H9 (cell line): ENCODE measurements around the gene PLCB1. TPM values are rescaled to one million over a fixed set of nuclear protein-coding genes. Genes with fewer than 3 reads are reported as not detected.

ENCODE experiments used
- DNase-seq: peaks from one replicate; pipeline ENCODE4 v3.0.0-alpha.2; 2017
- H2AFZ ChIP-seq: one replicate; pipeline ENCODE4 v1.6.1; 2013; ENCODE audit warnings: mild to moderate bottlenecking, low read length, control low read depth, moderate library complexity
- H2AK5ac ChIP-seq: 2 replicates; pipeline ENCODE4 v1.6.1; 2013; ENCODE audit warnings: low read length, control low read depth, mixed read lengths; ENCODE audit not compliant: insufficient read length
- H2BK120ac ChIP-seq: one replicate; pipeline ENCODE4 v1.6.1; 2013; ENCODE audit warnings: low read depth, mild to moderate bottlenecking, low read length, control low read depth, inconsistent platforms; ENCODE audit not compliant: poor library complexity, severe bottlenecking
- H2BK12ac ChIP-seq: 2 replicates; pipeline ENCODE4 v1.6.1; 2013; ENCODE audit warnings: low read length, control low read depth, mixed read lengths, low read depth; ENCODE audit not compliant: insufficient read length
- H2BK15ac ChIP-seq: 2 replicates; pipeline ENCODE4 v1.6.1; 2013; ENCODE audit warnings: low read depth, low read length, control low read depth
- H2BK20ac ChIP-seq: one replicate; pipeline ENCODE4 v1.6.1; 2013; ENCODE audit warnings: low read depth, mild to moderate bottlenecking, low read length, control low read depth, inconsistent platforms; ENCODE audit not compliant: poor library complexity, severe bottlenecking
- H2BK5ac ChIP-seq: 2 replicates; pipeline ENCODE4 v1.6.1; 2013; ENCODE audit warnings: low read length, control low read depth, mixed read lengths; ENCODE audit not compliant: insufficient read length
- H3K14ac ChIP-seq: 2 replicates; pipeline ENCODE4 v1.6.1; 2013; ENCODE audit warnings: low read length, control low read depth; ENCODE audit not compliant: insufficient read depth
- H3K18ac ChIP-seq: 2 replicates; pipeline ENCODE4 v1.6.1; 2013; ENCODE audit warnings: low read depth, mild to moderate bottlenecking, mixed read lengths, low read length, control low read depth; ENCODE audit not compliant: insufficient read length
- H3K23ac ChIP-seq: 2 replicates; pipeline ENCODE4 v1.6.1; 2013; ENCODE audit warnings: low read length, control low read depth, mixed read lengths, low read depth; ENCODE audit not compliant: insufficient read length
- H3K23me2 ChIP-seq: 2 replicates; pipeline ENCODE4 v1.6.1; 2013; ENCODE audit warnings: low read depth, mild to moderate bottlenecking, mixed read lengths, low read length, control low read depth; ENCODE audit not compliant: insufficient read length, poor library complexity, severe bottlenecking
- H3K27ac ChIP-seq: 2 replicates; pipeline ENCODE4 v1.5.1; 2013; ENCODE audit warnings: low read length, control low read depth, mixed read lengths, low read depth; ENCODE audit not compliant: insufficient read length
- H3K27me3 ChIP-seq: 2 replicates; pipeline ENCODE4 v1.6.1; 2013; ENCODE audit warnings: low read length, control low read depth, inconsistent platforms; ENCODE audit not compliant: insufficient read depth
- H3K4ac ChIP-seq: 2 replicates; pipeline ENCODE4 v1.6.1; 2013; ENCODE audit warnings: low read depth, mild to moderate bottlenecking, control low read depth, inconsistent platforms, low read length, moderate library complexity
- H3K4me1 ChIP-seq: 2 replicates; pipeline ENCODE4 v1.6.1; 2013; ENCODE audit warnings: low read length, control low read depth, inconsistent platforms; ENCODE audit not compliant: insufficient read depth
- H3K4me2 ChIP-seq: 2 replicates; pipeline ENCODE4 v1.6.1; 2013; ENCODE audit warnings: low read length, control low read depth, mixed read lengths; ENCODE audit not compliant: insufficient read length, insufficient read depth
- H3K56ac ChIP-seq: 2 replicates; pipeline ENCODE4 v1.6.1; 2013; ENCODE audit warnings: low read depth, mild to moderate bottlenecking, mixed read lengths, low read length, control low read depth; ENCODE audit not compliant: insufficient read length
- H3K79me1 ChIP-seq: 2 replicates; pipeline ENCODE4 v1.6.1; 2013; ENCODE audit warnings: low read depth, mild to moderate bottlenecking, moderate library complexity, low read length, control low read depth, inconsistent platforms; ENCODE audit not compliant: insufficient read depth, poor library complexity, severe bottlenecking
- H3K79me2 ChIP-seq: 2 replicates; pipeline ENCODE4 v1.6.1; 2013; ENCODE audit warnings: low read length, control low read depth, inconsistent platforms; ENCODE audit not compliant: insufficient read depth
- H3K9ac ChIP-seq: 2 replicates; pipeline ENCODE4 v1.6.1; 2013; ENCODE audit warnings: low read length, control low read depth, mixed read lengths; ENCODE audit not compliant: insufficient read length; ENCODE audit errors: extremely low read depth
- H3K9me3 ChIP-seq: one replicate; pipeline ENCODE4 v1.6.1; 2013; ENCODE audit warnings: low read depth, low read length, inconsistent platforms; ENCODE audit not compliant: control insufficient read depth
- H3T11ph ChIP-seq: one replicate; pipeline ENCODE4 v1.6.1; 2013; ENCODE audit warnings: mild to moderate bottlenecking, low read length, control low read depth, inconsistent platforms
- H4K20me1 ChIP-seq: one replicate; pipeline ENCODE4 v1.6.1; 2013; ENCODE audit not compliant: control insufficient read depth, insufficient read length, insufficient read depth
- H4K5ac ChIP-seq: 2 replicates; pipeline ENCODE4 v1.6.1; 2013; ENCODE audit warnings: low read depth, mild to moderate bottlenecking, mixed read lengths, low read length, control low read depth; ENCODE audit not compliant: insufficient read length
- H4K8ac ChIP-seq: replicated peaks from 2 replicates; pipeline ENCODE4 v1.6.1; 2013; ENCODE audit warnings: low read length, control low read depth, mixed read lengths, low read depth; ENCODE audit not compliant: insufficient read length
- H4K91ac ChIP-seq: 2 replicates; pipeline ENCODE4 v1.6.1; 2013; ENCODE audit warnings: low read depth, mild to moderate bottlenecking, moderate library complexity, mixed read lengths, low read length, control low read depth; ENCODE audit not compliant: insufficient read length
- H3K27ac Mint-ChIP-seq, 3 experiments: 2 replicates in 2 of 3; 3 replicates in 1 of 3; pipeline ENCODE4 v1.8.0; 2020 to 2021; ENCODE audit warnings: mixed read lengths in 3 of 3, mild to moderate bottlenecking in 1 of 3, moderate library complexity in 1 of 3
- H3K27me3 Mint-ChIP-seq: 2 replicates; pipeline ENCODE4 v1.8.0; 2021; ENCODE audit warnings: low read depth, mild to moderate bottlenecking, moderate library complexity, mixed read lengths
- H3K36me3 Mint-ChIP-seq, 3 experiments: 2 replicates in 2 of 3; 3 replicates in 1 of 3; pipeline ENCODE4 v1.8.0; 2020 to 2021; ENCODE audit warnings: low read depth in 3 of 3, mixed read lengths in 3 of 3; ENCODE audit not compliant: insufficient read depth in 1 of 3
- H3K4me1 Mint-ChIP-seq, 2 experiments: 2 replicates each; pipeline ENCODE4 v1.8.0; 2020; ENCODE audit warnings: mixed read lengths in 2 of 2
- H3K4me3 Mint-ChIP-seq, 2 experiments: 2 replicates in 1 of 2; 3 replicates in 1 of 2; pipeline ENCODE4 v1.8.0; 2020 to 2021; ENCODE audit warnings: mild to moderate bottlenecking in 2 of 2, mixed read lengths in 2 of 2, moderate library complexity in 1 of 2
- H3K9me3 Mint-ChIP-seq, 2 experiments: 2 replicates in 1 of 2; 3 replicates in 1 of 2; pipeline ENCODE4 v1.8.0; 2020; ENCODE audit warnings: mild to moderate bottlenecking in 2 of 2, mixed read lengths in 2 of 2, moderate library complexity in 1 of 2
- WGBS: extraction: QIAGEN DNeasy Blood & Tissue Kit; methylation state at CpG from one replicate; pipeline ENCODE4 v1.1.7; 2013; ENCODE audit warnings: missing lambda C conversion rate, low lambda C conversion rate, mixed read lengths; ENCODE audit not compliant: insufficient read length; ENCODE audit errors: extremely low coverage; 5-methylcytosine and 5-hydroxymethylcytosine counted together
- total RNA-seq: library from RNA; stranded (reverse); gene quantifications from 2 replicates; pipeline ENCODE4 v1.2.1, GENCODE V29; 2021
- TF ChIP-seq, protein P1 (sequence below): fragments of 200-600 bp; sonication (generic); conservative IDR thresholded peaks from 3 replicates; pipeline ENCODE4 v1.8.0; 2021; ENCODE audit warnings: antibody characterized with exemption, mild to moderate bottlenecking

PLCB1 gene
- total RNA-seq, 1 experiment from 2014 or later: 11.5 TPM

- no peak overlapping the region for H3K18ac ChIP-seq
- no peak overlapping the region for H3K27ac ChIP-seq
- H3K56ac ChIP-seq: no peak overlapping the region
- WGBS: no CpG with 5 or more reads among the region's 13 CpGs
- no peak overlapping the region for H3K4me2 ChIP-seq
- H2BK120ac ChIP-seq: no peak overlapping the region
- Mint-ChIP-seq H3K27me3 (peaks cover 1% of the 10 kb centered on the region; the same call in 1 of the 2 replicates), H3K27ac (no peak overlapping the region), H3K36me3 (peaks cover 4 to 5% (median 5%) of the 10 kb centered on the region in 3 experiments; a peak in 4 of 7 replicates), H3K4me1 (peaks cover 4 to 6% of the 10 kb centered on the region in 2 experiments), H3K9me3 (peaks cover 5% of the 10 kb centered on the region in 2 experiments), H3K4me3 (no peak overlapping the region)
- H2AK5ac ChIP-seq: no peak overlapping the region
- no peak overlapping the region for H3K23ac ChIP-seq
- DNase-seq: no peak
- H3K23me2 ChIP-seq: no peaks in the 10 kb centered on the region
- H2BK20ac ChIP-seq: no peak overlapping the region
- no peak overlapping the region for H4K91ac ChIP-seq
- H3K27me3 ChIP-seq: no peaks in the 10 kb centered on the region
- no peak overlapping the region for H2BK12ac ChIP-seq
- H3K9ac ChIP-seq: no peak overlapping the region
- no peak overlapping the region for H2BK5ac ChIP-seq
- H3K4me1 ChIP-seq: no peaks in the 10 kb centered on the region; the same call in 1 of the 2 replicates
- no peak overlapping the region for H4K8ac ChIP-seq
- no peak overlapping the region for H2BK15ac ChIP-seq
- H3T11ph ChIP-seq: no peak overlapping the region
- no peak overlapping the region for H3K4ac ChIP-seq
- no peak overlapping the region for H4K5ac ChIP-seq
- H4K20me1 ChIP-seq: no peaks in the 10 kb centered on the region
- H3K9me3 ChIP-seq: no peaks in the 10 kb centered on the region
- no peak overlapping the region for H3K14ac ChIP-seq
- no peaks in the 10 kb centered on the region for H3K79me1 ChIP-seq
- H2AFZ ChIP-seq: no peak overlapping the region
- no peaks in the 10 kb centered on the region for H3K79me2 ChIP-seq
- TF ChIP-seq, protein P1, sequence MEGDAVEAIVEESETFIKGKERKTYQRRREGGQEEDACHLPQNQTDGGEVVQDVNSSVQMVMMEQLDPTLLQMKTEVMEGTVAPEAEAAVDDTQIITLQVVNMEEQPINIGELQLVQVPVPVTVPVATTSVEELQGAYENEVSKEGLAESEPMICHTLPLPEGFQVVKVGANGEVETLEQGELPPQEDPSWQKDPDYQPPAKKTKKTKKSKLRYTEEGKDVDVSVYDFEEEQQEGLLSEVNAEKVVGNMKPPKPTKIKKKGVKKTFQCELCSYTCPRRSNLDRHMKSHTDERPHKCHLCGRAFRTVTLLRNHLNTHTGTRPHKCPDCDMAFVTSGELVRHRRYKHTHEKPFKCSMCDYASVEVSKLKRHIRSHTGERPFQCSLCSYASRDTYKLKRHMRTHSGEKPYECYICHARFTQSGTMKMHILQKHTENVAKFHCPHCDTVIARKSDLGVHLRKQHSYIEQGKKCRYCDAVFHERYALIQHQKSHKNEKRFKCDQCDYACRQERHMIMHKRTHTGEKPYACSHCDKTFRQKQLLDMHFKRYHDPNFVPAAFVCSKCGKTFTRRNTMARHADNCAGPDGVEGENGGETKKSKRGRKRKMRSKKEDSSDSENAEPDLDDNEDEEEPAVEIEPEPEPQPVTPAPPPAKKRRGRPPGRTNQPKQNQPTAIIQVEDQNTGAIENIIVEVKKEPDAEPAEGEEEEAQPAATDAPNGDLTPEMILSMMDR: no peak
Observed at GRCh38 chr20:8842525-8842924, 710.5 kb downstream of the PLCB1 start.
